DMS79 treated with DMSO at 0.1 percent for 48 hours (cell line): ENCODE measurements around the gene TMEM217.
"Not testable (repeated sequence)": the region's sequence is repeated elsewhere in the genome, so short reads cannot be mapped to it uniquely, and the experiment has no call there.

Experiments used
- DNase-seq: peaks from one replicate; lab custom pipeline; 2025; lab: John Stamatoyannopoulos, UW

The TMEM217 gene

GRCh38 chr6:37257634-37258404 is at the start of gene TMEM217, which contains the start of gene TBC1D22B:
TMEM217 (minus strand) TSS chr6:37258144; CDS start chr6:37219030, 39,114 bp downstream.
TBC1D22B (plus strand) TSS chr6:37257772; CDS start chr6:37257918, 146 bp downstream.
- peak; percentile 96 for DNase-seq

- not testable (repeated sequence) for DNase-seq
Observed at GRCh38 chr6:37307484-37307883, 49.5 kb upstream of the TMEM217 start.

GRCh38 chr6:37306624-37307222 is 48.8 kb upstream of the TMEM217 start:
- DNase-seq: peak; percentile 41

GRCh38 chr6:37305841-37306425 is 48.0 kb upstream of the TMEM217 start:
- DNase-seq: peak; percentile 6

- DNase-seq: no peak
Observed at GRCh38 chr6:37304766-37305165, 46.8 kb upstream of the TMEM217 start.

GRCh38 chr6:37303891-37304503 is 46.1 kb upstream of the TMEM217 start:
- peak; percentile 4 for DNase-seq

GRCh38 chr6:37303091-37303660 is 45.2 kb upstream of the TMEM217 start:
- DNase-seq: no peak

GRCh38 chr6:37302086-37302686 is 44.2 kb upstream of the TMEM217 start:
- no peak for DNase-seq

- DNase-seq: no peak
Observed at GRCh38 chr6:37299990-37300389, 42.0 kb upstream of the TMEM217 start.

GRCh38 chr6:37298958-37299357 is 41.0 kb upstream of the TMEM217 start:
- DNase-seq: no peak

GRCh38 chr6:37297637-37298036 is 39.7 kb upstream of the TMEM217 start:
- DNase-seq: not testable (repeated sequence)

GRCh38 chr6:37293426-37293825 is 35.5 kb upstream of the TMEM217 start:
- no peak for DNase-seq

GRCh38 chr6:37289931-37290330 is 32.0 kb upstream of the TMEM217 start:
- peak; percentile 7 for DNase-seq

- DNase-seq: no peak
Observed at GRCh38 chr6:37288247-37288646, 30.3 kb upstream of the TMEM217 start.

- DNase-seq: no peak
Observed at GRCh38 chr6:37287519-37288157, 29.7 kb upstream of the TMEM217 start.

- DNase-seq: no peak
Observed at GRCh38 chr6:37285861-37286311, 27.9 kb upstream of the TMEM217 start.

- no peak for DNase-seq
Observed at GRCh38 chr6:37284781-37285180, 26.8 kb upstream of the TMEM217 start.

GRCh38 chr6:37283671-37284151 is 25.8 kb upstream of the TMEM217 start:
- DNase-seq: no peak

GRCh38 chr6:37283268-37283667 is 25.3 kb upstream of the TMEM217 start:
- DNase-seq: peak; percentile 53

- no peak for DNase-seq
Observed at GRCh38 chr6:37282371-37282770, 24.4 kb upstream of the TMEM217 start.
